ENCODE measurements around the gene NECAB2.

The NECAB2 gene

GRCh38 chr16:84009282-84009681 lies 41.2 kb downstream of the NECAB2 start:
- DNase-seq (ENCODE audit: low read depth), result no peak
- TF ChIP-seq CTCF (conservative IDR thresholded peaks at IDR 0.05; ENCODE audit: low read depth, low read length), result no peak
- no peak overlapping the region for H3K4me3 ChIP-seq (ENCODE audit: low read length)

GRCh38 chr16:84013787-84014569 lies 45.9 kb downstream of the NECAB2 start:
- peak; percentile 51 for DNase-seq (ENCODE audit: low read depth)
- H3K4me3 ChIP-seq (ENCODE audit: low read length), result no peak overlapping the region
- no peak for TF ChIP-seq CTCF (conservative IDR thresholded peaks at IDR 0.05; ENCODE audit: low read depth, low read length)

- no peak overlapping the region for H3K4me3 ChIP-seq (ENCODE audit: low read length)
- TF ChIP-seq CTCF (conservative IDR thresholded peaks at IDR 0.05; ENCODE audit: low read depth, low read length), result no peak
- no peak for DNase-seq (ENCODE audit: low read depth)
Measured at GRCh38 chr16:84014570-84015327, 46.7 kb downstream of the NECAB2 start.

- no peak for TF ChIP-seq CTCF (conservative IDR thresholded peaks at IDR 0.05; ENCODE audit: low read depth, low read length)
- H3K4me3 ChIP-seq (ENCODE audit: low read length), result no peak overlapping the region
- no peak for DNase-seq (ENCODE audit: low read depth)
Measured at GRCh38 chr16:84015399-84015798, 47.4 kb downstream of the NECAB2 start.

GRCh38 chr16:84016477-84016876 lies 48.4 kb downstream of the NECAB2 start:
- no peak for DNase-seq (ENCODE audit: low read depth)
- no peak for TF ChIP-seq CTCF (conservative IDR thresholded peaks at IDR 0.05; ENCODE audit: low read depth, low read length)
- H3K4me3 ChIP-seq (ENCODE audit: low read length), result no peak overlapping the region

GRCh38 chr16:84018710-84019109 lies 50.7 kb downstream of the NECAB2 start:
- H3K4me3 ChIP-seq (ENCODE audit: low read length), result no peak overlapping the region
- DNase-seq (ENCODE audit: low read depth), result no peak
- no peak for TF ChIP-seq CTCF (conservative IDR thresholded peaks at IDR 0.05; ENCODE audit: low read depth, low read length)

GRCh38 chr16:84020353-84020752 lies 52.3 kb downstream of the NECAB2 start:
- no peak for DNase-seq (ENCODE audit: low read depth)
- H3K4me3 ChIP-seq (ENCODE audit: low read length), result no peak overlapping the region
- no peak for TF ChIP-seq CTCF (conservative IDR thresholded peaks at IDR 0.05; ENCODE audit: low read depth, low read length)
